GM21528 (cell line): ENCODE results near the gene TMEM214.

Experiments used
- ATAC-seq: cut with Tn5 transposase; IDR thresholded peaks from one replicate; pipeline ENCODE4 v1.9.1; 2021; ENCODE audit warnings: mild to moderate bottlenecking, moderate library complexity; ENCODE audit not compliant: unreplicated experiment, low FRiP score

TMEM214 gene, protein sequence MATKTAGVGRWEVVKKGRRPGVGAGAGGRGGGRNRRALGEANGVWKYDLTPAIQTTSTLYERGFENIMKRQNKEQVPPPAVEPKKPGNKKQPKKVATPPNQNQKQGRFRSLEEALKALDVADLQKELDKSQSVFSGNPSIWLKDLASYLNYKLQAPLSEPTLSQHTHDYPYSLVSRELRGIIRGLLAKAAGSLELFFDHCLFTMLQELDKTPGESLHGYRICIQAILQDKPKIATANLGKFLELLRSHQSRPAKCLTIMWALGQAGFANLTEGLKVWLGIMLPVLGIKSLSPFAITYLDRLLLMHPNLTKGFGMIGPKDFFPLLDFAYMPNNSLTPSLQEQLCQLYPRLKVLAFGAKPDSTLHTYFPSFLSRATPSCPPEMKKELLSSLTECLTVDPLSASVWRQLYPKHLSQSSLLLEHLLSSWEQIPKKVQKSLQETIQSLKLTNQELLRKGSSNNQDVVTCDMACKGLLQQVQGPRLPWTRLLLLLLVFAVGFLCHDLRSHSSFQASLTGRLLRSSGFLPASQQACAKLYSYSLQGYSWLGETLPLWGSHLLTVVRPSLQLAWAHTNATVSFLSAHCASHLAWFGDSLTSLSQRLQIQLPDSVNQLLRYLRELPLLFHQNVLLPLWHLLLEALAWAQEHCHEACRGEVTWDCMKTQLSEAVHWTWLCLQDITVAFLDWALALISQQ

DNA sequence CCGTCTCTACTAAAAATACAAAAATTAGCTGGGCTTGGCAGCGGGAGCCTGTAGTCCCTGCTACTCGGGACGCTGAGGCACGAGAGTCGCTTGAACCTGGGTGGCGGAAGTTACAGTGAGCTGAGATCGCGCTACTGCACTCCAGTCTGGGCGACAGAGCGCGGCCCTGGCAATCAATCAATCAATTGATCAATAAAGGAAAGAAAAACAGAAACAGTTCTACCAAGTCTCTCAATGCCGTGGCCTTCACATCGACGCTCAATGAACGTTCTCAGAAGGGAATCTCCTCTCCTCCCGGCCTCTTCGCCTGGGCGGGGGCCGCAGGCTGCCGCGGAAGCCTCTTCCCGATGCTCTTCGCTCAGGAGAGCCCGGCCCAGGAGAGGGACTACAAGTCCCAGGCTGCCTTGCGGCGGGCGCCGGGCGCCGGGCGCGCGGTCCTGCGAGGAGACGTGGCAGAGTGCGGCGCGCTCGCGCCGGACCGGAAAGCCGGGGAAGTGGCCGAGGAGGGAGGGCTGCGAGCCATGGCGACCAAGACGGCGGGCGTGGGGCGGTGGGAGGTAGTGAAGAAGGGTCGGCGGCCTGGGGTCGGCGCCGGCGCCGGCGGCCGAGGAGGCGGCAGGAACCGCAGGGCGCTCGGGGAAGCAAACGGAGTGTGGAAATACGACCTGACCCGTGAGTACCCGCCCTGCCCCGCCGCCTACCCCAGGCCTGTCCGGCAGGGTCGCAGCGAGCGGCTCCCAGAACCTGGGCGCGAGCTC lies at the start of gene TMEM214:
Gene TMEM214, plus strand, starts transcription at position 471 of the 758 bp plus-strand sequence. Its CDS starts 51 bp downstream, at position 522.
- peak; percentile 86 for ATAC-seq

DNA sequence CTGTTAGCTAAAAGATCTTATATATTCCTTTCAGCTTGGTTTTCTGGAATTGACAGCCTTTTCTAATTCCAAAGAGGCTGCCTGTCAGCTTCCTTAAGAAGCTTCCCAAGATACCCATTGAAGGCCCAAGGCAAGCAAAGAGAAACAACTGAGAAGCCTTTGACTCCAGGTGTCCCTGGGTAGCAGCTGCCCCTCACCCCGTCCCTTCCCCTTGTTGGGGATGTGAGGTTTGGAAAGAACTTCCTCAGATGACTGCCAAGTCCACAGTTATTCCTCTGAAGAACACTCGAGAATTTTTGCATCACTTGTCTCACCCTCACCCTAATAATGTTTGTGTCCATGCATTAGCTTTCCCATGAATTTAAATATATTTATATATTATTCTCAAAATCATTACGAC lies 49.0 kb upstream of the TMEM214 start:
- no peak for ATAC-seq

DNA sequence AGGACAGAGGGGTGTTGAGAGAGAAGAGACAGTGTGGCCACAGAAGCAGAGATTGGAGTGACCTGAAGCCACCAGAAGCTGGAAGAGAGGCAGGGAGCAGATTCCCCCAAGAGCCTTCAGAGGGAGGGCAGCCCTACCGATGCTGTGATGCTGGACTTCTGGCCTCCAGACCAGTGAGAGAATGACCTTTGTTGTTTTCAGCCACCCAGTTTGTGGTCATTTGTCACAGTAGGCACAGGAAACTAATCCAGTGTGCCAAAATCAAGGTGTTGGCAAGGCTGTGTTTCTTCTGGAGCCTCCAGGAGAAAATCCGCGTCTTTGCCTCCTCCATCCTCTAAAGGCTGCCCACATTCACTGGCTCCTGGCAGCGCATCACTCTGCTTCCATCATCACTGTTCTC lies 47.0 kb upstream of the TMEM214 start:
- no peak for ATAC-seq

DNA sequence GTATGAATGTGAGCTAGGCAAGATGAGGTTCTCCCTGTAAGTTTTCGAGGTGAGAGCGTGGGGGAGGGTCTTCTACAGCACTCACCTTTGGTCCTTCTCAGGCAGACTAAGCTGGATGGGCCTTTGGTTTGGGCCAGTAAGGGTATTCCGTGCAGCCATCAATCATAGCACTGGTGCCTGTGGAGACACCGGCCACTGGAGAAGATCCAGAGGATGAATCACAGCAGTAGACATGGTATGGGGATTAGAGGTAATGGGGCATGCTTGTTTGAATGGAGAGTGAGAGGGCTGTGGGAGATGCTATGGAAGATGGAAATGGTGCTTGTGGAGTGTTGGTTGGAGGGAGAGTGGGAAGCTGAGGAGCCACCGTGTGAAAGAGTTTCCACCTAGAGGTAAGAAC lies 46.2 kb upstream of the TMEM214 start:
- no peak for ATAC-seq

DNA sequence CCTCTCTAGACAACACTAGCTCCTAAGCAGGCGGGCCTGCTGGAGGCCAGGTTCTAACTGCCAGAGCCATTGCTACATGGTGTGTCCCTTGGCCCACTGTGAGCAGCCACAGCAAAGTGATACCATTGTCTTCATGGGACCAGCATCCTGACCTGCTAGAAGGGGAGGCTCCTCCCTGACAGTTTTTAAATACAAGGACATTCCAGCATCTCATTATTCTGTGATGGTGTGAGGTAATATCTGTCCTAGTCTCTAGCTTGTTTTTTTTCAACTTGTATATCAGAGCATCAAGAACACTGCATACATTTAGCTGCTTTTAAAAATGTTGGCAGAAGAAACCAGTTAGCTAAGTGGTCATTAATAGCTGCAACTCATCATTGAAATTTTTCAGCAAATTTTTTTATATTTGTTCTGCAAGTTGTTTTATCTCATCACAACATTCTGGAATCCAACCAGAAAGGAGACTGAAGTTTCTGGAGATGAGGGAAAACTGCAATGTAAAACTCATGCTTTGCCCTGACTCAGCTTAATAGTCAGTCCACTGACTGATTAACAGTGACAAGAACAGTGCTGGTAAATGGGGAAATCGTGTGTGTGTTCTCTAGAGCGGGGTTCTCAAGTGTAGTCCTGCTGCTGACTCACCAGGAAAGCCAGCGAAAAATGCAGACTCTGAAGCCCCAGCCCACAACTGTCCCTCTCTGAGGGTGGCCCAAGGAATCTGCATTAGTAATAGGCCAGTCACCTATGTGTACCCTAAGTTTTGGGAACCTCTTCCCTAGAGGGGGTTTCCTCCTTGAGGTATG lies 44.5 kb upstream of the TMEM214 start:
- ATAC-seq: no peak

DNA sequence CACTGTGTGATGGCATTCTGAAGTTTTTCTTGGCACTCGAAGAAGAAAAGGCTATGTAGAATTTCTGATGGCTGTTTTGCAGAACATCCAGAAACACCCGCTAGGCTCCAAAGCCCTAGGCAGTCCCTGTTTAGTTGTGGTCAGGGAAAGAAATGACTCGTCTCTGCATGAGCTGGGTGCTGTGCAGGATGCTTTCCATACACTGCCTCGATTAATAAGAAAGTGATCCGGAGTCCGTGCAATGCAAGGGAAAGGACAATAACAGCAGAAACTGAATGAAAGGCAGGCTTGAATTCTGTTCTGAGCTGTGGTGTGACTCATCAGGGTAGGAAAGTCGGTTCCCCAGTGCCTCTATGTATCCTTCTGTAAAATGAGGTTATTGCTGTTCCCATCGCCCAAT lies 43.6 kb upstream of the TMEM214 start:
- no peak for ATAC-seq

DNA sequence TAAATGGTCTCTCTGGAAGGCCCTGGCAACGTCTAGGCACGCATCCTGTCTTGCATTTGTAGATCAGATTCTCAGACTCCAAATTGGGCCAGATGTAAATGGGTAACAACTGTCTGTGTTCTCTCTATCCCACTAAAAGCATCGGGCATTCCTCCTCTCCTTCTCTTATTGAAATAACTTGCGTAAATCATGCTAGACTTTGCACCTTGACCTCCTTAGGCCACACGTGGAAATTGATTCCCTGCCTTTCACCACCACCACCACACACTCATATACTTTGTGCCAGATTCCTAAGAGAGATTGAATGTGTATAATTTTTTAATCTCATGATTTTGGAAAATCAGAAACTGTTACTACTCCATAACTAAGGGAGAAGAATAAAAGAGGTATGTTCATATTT lies 41.0 kb upstream of the TMEM214 start:
- ATAC-seq: no peak

DNA sequence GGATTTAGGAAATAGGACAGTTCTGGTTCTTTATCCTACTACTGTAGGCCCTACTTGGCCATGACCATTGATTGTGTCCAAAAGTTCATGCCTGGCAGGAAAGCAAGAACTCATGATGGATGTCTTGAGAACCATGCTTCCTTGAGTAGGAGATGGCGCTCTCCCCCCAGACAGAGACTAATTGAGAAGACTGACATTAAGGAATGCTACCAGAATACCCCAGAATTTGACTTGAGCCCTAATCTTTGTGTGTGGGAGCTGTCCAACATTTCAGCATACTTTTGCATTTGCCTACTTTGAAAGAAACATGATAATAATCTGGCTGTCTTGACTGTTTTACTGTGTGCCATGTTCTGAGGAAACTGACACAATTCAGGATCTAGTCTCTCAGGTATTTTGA lies 39.0 kb upstream of the TMEM214 start:
- no peak for ATAC-seq

DNA sequence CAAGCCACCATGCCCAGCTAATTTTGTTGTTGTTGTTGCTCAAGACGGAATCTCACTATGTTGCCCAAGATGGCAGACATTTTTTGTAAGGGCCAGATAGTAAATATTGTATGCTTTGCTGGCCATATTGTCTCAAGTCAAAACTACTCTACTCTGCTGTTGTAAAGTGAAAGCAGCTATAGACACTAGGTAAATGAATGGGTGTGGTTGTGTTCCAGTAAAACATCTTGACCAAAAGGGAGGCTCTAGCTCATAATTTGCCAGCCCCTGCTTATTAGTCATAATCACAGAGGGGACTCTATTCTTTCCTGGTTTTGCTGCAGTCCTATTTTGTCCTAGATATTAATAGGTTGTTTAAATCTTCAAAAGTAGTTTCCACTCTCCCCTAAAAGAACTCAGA lies 37.8 kb upstream of the TMEM214 start:
- ATAC-seq: no peak

DNA sequence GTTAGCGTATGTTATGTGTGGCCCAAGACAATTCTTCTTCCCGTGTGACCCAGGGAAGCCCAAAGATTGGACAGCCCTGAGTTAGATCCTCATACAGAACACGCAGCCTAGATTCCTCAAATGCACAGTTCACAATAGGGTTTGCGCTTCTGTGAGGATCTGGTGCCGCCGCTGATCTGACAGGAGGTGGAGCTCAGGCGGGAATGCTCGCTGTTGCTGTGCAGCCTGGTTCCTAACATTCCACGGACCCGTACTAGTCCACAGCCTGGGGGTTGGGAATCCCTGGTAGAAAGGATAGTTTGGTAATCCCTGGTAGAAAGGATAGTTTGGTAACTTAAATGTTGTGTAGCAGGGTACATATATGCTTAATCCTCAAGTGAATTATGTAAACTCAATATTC lies 35.4 kb upstream of the TMEM214 start:
- ATAC-seq: no peak

DNA sequence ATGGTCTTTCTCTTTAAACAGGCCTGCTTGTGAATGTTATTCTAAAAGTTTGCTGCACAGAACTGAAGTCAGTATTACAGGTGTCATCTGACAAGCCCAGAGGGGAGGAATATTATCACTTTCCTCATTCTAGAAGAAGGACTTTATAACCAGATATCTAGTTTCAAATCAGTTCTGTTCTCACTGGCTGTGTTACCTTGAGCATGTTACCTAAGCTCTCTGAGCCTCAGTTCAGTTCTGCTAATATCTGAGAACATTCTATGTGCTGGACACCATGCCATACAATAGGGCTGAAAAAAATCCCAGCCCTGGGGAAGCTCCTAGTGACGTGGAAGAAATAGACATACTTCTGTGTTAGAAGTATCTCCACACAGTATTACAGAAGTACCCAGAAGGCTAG lies 34.4 kb upstream of the TMEM214 start:
- ATAC-seq: no peak

DNA sequence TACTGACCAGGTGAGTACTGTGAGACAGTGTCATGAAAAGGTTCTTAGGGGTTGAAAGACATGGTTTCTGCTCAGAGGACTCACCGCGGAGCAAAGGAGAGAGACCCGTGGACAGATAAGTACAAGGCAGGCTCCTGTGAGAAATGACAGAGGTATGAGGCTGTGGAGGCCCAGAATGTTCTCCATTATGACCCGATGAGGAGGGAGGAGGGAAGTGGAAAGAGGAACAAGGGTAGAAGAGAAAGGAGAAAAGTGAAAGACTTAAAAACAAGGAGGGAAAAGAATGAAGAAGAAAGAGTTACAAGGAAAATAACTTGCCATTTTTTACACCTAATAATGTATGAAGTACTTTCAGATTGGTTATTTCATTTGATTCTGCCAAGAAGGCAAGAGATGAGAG lies 32.5 kb upstream of the TMEM214 start:
- no peak for ATAC-seq

DNA sequence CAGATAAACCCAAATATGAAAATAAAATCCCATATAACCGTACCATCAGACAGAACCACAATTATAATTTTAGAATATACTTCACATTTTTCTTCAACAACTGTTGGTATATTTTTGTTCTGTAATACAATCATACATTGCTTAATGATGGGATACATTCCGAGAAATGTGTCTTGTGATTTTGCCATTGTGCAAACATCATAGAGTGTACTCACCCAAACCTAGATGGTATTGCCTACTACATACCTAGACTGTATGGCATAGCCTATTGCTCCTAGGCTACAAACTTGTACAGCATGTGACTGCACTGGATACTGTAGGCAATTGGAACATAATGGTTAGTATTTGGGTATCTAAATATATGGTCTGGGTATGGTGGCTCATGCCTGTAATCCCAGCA lies 31.8 kb upstream of the TMEM214 start:
- no peak for ATAC-seq

DNA sequence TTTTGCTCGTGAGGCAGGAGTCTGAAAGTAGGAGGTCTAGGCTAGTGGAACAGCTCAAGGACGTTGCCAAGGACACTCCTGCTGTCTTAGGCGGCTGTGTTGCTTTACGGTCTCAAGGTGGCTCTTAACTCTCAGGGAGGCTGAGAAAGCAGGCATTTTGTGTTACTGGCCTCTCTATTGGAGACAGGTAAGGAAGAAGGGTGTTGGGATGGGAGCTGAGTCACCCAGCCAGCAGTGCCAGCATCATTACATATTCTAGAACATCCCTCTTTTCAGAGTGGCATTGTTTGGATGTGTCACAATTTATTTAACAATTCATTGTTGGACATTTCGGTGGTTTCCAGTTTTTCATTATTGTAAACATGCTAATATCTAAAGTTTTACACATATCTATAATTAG lies 30.8 kb upstream of the TMEM214 start:
- no peak for ATAC-seq

DNA sequence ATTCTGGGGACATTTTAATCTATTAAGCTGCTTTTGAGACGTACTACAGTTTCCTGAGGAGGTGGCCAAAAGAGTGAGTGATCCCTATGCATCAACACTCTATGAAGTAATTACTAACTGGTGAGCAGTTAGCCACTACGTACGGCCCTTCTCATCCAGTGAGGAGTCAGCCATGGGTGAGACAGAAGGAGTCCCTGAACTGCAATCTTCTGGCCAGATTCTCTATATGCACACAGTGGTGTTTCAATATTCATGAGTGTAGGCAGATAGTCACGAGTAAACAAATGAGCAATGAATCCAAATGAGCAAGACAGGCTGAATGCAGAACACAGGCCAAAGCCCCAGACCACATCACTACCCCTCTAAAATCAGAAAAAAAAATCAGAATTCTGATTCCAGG lies 29.8 kb upstream of the TMEM214 start:
- ATAC-seq: no peak

DNA sequence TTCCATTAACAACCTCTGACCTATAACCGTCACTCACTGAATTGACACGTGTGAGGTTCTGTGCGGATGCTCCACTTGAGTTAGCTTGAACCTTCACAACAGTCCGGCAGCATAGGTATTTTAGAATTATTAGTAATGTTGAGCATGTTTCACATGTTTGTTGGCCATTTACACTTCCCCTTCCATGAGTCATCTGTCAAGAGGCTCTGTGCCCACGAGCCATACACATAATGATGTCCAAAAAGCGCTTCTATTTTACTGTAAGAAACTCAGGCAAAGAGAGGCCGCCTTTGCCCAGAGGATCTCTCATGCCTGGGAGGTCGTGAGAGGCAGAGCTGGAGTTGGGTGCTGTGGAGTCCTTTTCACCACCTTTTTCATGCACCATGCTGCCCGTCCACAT lies 28.9 kb upstream of the TMEM214 start:
- ATAC-seq: no peak

DNA sequence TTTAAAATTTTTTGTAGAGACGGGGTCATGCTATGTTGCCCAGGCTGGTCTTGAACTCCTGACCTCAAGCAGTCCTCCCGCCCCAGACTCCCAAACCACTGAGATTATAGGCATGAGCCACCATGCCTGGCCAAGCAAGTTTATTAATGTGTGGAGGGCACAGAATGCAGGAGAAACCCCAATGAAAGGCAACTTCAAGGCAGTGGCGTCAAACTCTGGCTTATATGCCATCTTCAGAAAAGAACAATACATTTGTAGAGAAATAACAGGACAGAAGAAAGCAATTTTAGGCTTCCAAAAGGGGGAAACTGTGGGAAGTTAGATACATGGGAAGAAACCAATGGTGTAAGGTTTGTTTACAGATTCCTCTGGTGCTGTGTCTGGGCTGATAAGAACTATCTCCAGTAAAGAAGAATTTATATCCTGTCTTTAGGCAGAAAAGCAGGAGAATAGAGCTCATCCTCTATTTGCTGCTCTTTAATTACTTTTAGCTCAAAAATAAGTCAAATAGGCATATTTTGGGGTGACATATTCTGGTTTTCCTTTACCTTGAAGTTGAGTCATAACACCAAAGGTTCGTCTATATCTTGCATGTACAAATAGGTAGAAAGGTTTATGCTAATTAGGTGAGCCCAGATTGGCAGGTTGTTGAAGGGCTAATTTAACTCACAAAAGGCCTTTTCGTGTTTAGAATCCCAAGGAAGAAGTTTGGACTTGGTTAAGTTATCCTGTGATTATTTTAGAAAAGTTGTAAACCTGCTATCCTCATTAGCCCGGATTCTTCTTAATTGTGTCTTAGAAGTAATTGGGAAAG lies 26.0 kb upstream of the TMEM214 start:
- no peak for ATAC-seq

DNA sequence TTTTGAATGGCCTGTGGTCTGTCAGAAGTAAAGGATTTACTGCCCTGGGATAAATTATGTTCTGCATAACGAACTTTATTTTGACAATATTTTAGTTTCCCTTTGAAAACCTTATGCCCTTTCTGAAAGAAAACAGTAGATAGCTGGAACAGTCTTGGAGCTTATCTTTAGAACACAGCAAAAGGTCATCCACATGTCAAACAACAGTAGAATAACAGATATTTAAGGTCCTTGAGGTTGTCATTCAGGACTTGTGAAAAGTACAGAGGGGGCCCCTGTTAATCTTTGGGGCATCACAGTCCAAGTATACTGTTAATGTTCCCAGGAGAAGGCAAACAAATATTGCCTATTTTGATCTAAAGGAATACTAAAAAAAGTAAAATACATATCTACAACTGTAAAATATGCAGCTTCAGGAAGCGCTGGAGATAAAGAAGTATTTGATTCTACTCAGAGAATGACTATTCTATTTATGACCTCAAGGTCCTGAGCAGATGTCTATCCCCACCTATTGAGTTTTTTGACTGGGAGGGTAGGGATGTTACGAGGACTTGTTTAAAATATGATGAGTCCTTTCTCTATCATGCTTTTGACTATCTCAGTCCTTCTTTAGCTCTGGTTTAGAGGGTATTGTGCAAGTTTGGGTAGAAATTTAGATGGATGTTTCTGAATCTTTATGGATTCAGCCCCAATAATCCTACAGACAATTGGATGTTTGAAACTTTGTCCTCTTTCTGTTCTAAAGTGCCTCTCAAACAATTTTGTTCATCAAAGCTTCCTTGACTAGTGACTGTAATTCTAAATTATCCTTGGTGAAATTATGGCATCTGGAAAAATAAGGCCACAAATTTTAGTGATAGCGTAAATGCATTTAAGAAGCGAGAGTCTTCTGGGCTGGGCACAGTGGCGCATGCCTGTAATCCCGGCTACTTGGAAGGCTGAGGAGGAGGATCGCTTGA lies 25.1 kb upstream of the TMEM214 start:
- ATAC-seq: no peak

DNA sequence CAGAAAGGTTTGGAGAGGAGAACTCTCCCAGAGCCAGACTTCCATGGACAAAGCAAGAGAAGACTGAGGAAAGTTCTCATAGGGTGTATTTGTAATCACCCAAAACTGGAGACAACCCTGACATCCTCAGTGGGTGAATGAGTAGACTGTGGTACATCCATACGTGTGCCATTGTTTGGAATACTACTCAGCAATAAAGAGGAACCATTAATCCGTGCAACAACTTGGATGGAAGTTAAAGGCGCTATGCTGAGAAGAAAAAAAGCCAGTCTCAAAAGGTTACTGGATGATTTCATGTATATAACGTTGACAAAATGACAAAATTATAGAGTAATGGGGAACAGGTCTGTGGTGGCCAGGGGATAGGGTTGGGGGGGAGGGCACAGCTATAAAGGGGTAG lies 24.1 kb upstream of the TMEM214 start:
- ATAC-seq: no peak
